Measurements from ENCODE around the gene VPS11.

GRCh38 chr11:119030029-119030328 is 37.6 kb upstream of the VPS11 start:
- no peak for TF ChIP-seq AFF4 (CRISPR knock-in tag; IDR thresholded peaks at IDR 0.05; ENCODE audit: borderline replicate concordance)
- no peak for TF ChIP-seq CTCF (IDR thresholded peaks at IDR 0.05)
- no peak for TF ChIP-seq GRHL2 (CRISPR knock-in tag; IDR thresholded peaks at IDR 0.05; ENCODE audit: insufficient replicate concordance, severe bottlenecking)
- no peak for TF ChIP-seq CREB1 (CRISPR knock-in tag; IDR thresholded peaks at IDR 0.05)
- no peak for TF ChIP-seq SP1 (CRISPR knock-in tag; conservative IDR thresholded peaks at IDR 0.05)
- no peak; the same call in 1 of the 2 replicates for TF ChIP-seq MLX (CRISPR knock-in tag; IDR thresholded peaks at IDR 0.05)
- TF ChIP-seq FOXP1 (CRISPR knock-in tag; IDR thresholded peaks at IDR 0.05; ENCODE audit: borderline replicate concordance): no peak

All from WTC11 (cell line).